Measurements from ENCODE around the gene INTS6. TPM values are rescaled to one million over a fixed set of nuclear protein-coding genes. Genes with fewer than 3 reads are reported as not detected.

The INTS6 gene
- total RNA-seq = 62.0 TPM
- 10 to 100 TPM; 19.3 to 24.9 (median 20.9) TPM for polyA plus RNA-seq

DNA sequence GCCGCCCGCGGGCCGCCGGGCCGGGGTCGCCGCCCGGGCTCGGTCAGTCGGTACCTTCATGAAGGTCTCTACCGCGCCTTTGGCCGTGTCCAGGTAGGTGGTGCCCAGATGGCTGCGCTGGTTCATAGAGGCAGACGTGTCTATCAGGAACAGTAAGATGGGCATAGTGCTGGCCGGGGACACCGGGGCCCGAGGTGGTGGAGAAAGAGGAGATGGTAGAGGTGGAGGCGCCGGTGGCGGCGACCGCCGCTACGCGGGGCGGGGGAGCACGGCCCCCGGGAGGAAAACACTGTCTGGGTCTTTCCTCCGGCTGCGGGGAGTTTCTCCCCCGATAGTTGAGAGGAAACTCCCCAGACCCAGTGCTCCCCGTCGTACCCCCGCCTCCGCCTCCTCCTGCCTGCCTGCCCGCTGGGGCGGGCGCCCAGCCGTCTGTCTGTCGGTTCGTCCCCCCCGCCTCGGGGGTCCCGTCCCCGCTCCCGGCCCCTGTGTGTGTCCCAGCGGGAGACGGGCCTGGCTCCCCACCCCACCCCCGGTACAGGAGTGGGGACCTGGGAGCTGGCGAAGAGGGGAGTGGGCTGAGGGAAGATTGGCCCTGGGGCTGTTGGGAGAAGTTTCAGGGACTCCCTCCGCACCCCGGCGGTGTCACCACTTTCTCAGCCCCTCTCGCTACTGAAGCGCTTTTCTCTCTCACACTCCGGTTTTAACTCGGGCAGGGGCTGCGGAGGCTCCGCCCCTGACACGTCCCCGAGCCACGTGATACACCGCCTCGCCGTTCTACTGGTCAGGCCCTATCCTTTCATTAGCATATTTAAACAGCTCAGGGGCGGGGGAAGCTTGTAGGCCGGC, at the start of gene INTS6:
INTS6 (minus strand) TSS at position 676 of the 846 bp plus-strand sequence; CDS start at position 165, 511 bp downstream.
- Histone ChIP-seq H3K36me3 (ENCODE audit: control insufficient read depth, insufficient read depth, low read length) (peaks cover 21% of the 10 kb centered on the region), H3K4me1 (ENCODE audit: control insufficient read depth, insufficient read depth, low read length, poor library complexity, severe bottlenecking) (peaks cover 50% of the 10 kb centered on the region), H3K4me3 (ENCODE audit: low read depth, low read length) (peak within 1 kb of the TSS; percentile 98), H3K27ac (ENCODE audit: insufficient read depth, low read length, poor library complexity, severe bottlenecking) (peak within 1 kb of the TSS; percentile 97), H3K27me3 (ENCODE audit: control insufficient read depth, insufficient read depth, low read length) (no peaks in the 10 kb centered on the region), H3K9me3 (ENCODE audit: control insufficient read depth in 2 of 2, low read length in 2 of 2) (no peaks in the 10 kb centered on the region)
- peaks cover 0 to 1% (median 0%) of the 10 kb centered on the region in 7 donors for H3K9me3 Mint-ChIP-seq
- peaks cover 6% of the 10 kb centered on the region for H3K27me3 Mint-ChIP-seq
- H3K27ac Mint-ChIP-seq = peak within 1 kb of the TSS; percentile 92 to 99 (median 98)
- peak; percentile 86 to 88 for ATAC-seq (ENCODE audit: low read depth in 2 of 2)
- DNase-seq = peak; percentile 99 to 100 (median 99)
- H3K36me3 Mint-ChIP-seq = peaks cover 17% of the 10 kb centered on the region
- peak within 1 kb of the TSS; percentile 89 to 99 (median 96) for H3K4me3 Mint-ChIP-seq
- peaks cover 29 to 65% (median 45%) of the 10 kb centered on the region in 4 donors for H3K4me1 Mint-ChIP-seq

DNA sequence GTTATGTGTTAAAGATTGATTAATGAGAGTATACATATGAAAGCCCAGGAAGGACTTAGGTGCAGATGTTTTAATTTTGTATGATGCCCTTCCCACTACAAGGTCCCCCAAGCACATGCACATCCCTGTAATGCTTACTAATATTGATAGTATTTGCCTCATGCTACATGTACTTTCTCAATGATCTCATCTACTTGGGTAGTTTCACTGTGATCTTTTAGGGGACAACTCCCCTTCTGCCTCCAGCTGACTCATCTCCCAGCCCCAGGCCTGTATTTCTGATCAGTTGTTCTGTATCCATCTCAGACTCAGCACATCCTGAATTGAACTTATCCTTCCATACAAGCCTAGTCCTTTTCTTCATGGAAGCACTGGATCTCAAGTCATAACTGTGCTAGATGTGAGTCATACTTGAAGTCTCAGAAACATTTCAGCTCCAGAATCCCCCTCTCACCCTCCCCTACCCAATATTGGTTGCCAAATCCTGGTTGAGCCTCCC, 49.4 kb upstream of the INTS6 start:
- H3K27ac ChIP-seq (ENCODE audit: insufficient read depth, low read length, poor library complexity, severe bottlenecking) = no peak overlapping the region
- Mint-ChIP-seq H3K9me3 (peaks cover 0 to 2% (median 0%) of the 10 kb centered on the region in 7 donors), H3K27me3 (peaks cover 14% of the 10 kb centered on the region), H3K27ac (peak overlapping the region in 1 of 3 donors; percentile 27), H3K4me3 (no peak overlapping the region), H3K36me3 (no peaks in the 10 kb centered on the region), H3K4me1 (peaks cover 0 to 4% (median 0%) of the 10 kb centered on the region in 4 donors)
- no peaks in the 10 kb centered on the region for H3K9me3 ChIP-seq (ENCODE audit: control insufficient read depth in 2 of 2, low read length in 2 of 2)
- no peak for ATAC-seq (ENCODE audit: low read depth in 2 of 2)
- peaks cover 4% of the 10 kb centered on the region for H3K27me3 ChIP-seq (ENCODE audit: control insufficient read depth, insufficient read depth, low read length)
- H3K4me3 ChIP-seq (ENCODE audit: low read depth, low read length) = no peak overlapping the region
- no peaks in the 10 kb centered on the region for H3K36me3 ChIP-seq (ENCODE audit: control insufficient read depth, insufficient read depth, low read length)
- no peaks in the 10 kb centered on the region for H3K4me1 ChIP-seq (ENCODE audit: control insufficient read depth, insufficient read depth, low read length, poor library complexity, severe bottlenecking)
- peak in 1 of 3 donors; percentile 39 for DNase-seq

DNA sequence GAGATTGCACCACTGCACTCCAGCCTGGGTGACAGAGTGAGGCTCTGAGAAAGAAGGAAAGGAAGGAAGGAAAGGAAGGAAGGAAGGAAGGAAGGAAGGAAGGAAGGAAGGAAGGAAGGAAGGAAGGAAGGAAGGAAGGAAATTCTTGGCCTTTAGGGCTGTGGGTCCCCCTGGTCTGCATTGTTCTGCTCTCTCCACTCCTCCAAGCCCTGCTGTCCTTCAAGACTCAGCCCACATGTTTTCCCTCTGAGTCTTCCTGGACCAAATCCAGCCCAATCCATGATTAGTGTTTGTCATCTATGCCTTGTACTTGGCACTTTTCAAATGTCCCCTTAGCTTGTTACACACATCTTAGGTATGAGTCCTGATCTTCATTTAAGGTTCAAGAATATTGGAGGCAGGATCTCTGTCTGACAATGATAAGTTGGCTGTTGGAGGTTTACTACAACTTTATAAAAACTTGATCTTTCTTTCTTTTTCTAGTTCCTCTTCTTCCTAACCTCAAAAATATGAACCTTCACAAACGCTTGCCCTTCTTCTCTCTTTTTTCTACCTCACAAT, 48.8 kb upstream of the INTS6 start:
- Histone ChIP-seq H3K9me3 (ENCODE audit: control insufficient read depth in 2 of 2, low read length in 2 of 2) (no peaks in the 10 kb centered on the region), H3K4me1 (ENCODE audit: control insufficient read depth, insufficient read depth, low read length, poor library complexity, severe bottlenecking) (no peaks in the 10 kb centered on the region), H3K4me3 (ENCODE audit: low read depth, low read length) (no peak overlapping the region), H3K27ac (ENCODE audit: insufficient read depth, low read length, poor library complexity, severe bottlenecking) (no peak overlapping the region), H3K27me3 (ENCODE audit: control insufficient read depth, insufficient read depth, low read length) (peaks cover 8% of the 10 kb centered on the region), H3K36me3 (ENCODE audit: control insufficient read depth, insufficient read depth, low read length) (no peaks in the 10 kb centered on the region)
- Mint-ChIP-seq H3K4me3 (no peak overlapping the region), H3K27ac (no peak overlapping the region), H3K27me3 (peaks cover 19% of the 10 kb centered on the region), H3K9me3 (peaks cover 0 to 3% (median 0%) of the 10 kb centered on the region in 7 donors), H3K36me3 (no peaks in the 10 kb centered on the region), H3K4me1 (peaks cover 0 to 4% (median 0%) of the 10 kb centered on the region in 4 donors)
- ATAC-seq (ENCODE audit: low read depth in 2 of 2) (no peak), DNase-seq (no peak)

DNA sequence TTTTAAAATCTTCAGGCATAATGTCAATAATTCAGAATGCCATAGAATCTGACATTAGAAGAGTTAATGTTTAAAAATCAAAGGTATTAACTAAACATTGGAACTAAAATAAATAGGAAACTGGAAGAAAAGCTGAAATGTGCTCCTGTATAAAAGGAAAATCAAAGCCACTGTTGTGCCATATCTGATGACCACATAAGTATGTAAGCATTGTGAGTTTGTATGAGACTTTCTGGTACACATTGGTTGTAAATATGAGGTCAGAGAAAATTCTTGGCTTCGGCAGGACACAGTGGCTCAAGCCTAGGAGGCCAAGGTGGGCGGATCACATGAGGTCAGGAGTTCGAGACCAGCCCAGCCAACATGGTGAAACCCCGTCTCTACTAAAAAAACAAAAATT, 48.3 kb upstream of the INTS6 start:
- DNase-seq = no peak
- Mint-ChIP-seq H3K36me3 (no peaks in the 10 kb centered on the region), H3K4me3 (no peak overlapping the region)

DNA sequence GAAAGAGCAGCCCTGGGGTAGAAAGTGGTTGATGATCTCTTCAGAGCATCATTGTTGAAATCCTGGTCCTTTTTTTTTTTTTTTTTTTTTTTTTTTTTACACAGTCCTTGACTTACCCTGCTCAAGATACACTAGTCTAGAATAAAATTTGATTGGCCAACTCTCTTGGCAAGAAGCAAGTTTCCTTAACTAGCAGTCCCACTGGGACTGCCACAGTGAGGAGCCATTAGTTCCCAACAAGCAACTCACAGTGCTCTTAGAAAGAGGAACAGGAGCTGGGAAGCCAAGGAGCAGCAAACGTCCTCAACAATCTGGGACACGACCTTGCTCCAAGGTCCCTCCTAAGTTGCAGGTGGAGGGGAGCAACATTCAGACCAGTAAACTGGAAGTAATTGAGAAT, 47.9 kb upstream of the INTS6 start:
- DNase-seq (no peak), ATAC-seq (ENCODE audit: low read depth in 2 of 2) (no peak)
- Histone ChIP-seq H3K9me3 (ENCODE audit: control insufficient read depth in 2 of 2, low read length in 2 of 2) (no peaks in the 10 kb centered on the region), H3K27ac (ENCODE audit: insufficient read depth, low read length, poor library complexity, severe bottlenecking) (no peak overlapping the region), H3K36me3 (ENCODE audit: control insufficient read depth, insufficient read depth, low read length) (no peaks in the 10 kb centered on the region), H3K27me3 (ENCODE audit: control insufficient read depth, insufficient read depth, low read length) (peaks cover 8% of the 10 kb centered on the region), H3K4me3 (ENCODE audit: low read depth, low read length) (no peak overlapping the region), H3K4me1 (ENCODE audit: control insufficient read depth, insufficient read depth, low read length, poor library complexity, severe bottlenecking) (no peaks in the 10 kb centered on the region)
- H3K27me3 Mint-ChIP-seq = peaks cover 29% of the 10 kb centered on the region
- H3K4me3 Mint-ChIP-seq = no peak overlapping the region
- H3K4me1 Mint-ChIP-seq = peaks cover 0 to 4% (median 0%) of the 10 kb centered on the region in 4 donors
- H3K36me3 Mint-ChIP-seq = no peaks in the 10 kb centered on the region
- peaks cover 0 to 5% (median 0%) of the 10 kb centered on the region in 7 donors for H3K9me3 Mint-ChIP-seq
- H3K27ac Mint-ChIP-seq = no peak overlapping the region

More for the DNA sequence above, 48.3 kb upstream of the INTS6 start:
- no peak overlapping the region for H3K27ac Mint-ChIP-seq
- peaks cover 25% of the 10 kb centered on the region for H3K27me3 Mint-ChIP-seq
- Histone ChIP-seq H3K4me3 (ENCODE audit: low read depth, low read length) (no peak overlapping the region), H3K36me3 (ENCODE audit: control insufficient read depth, insufficient read depth, low read length) (no peaks in the 10 kb centered on the region), H3K27ac (ENCODE audit: insufficient read depth, low read length, poor library complexity, severe bottlenecking) (no peak overlapping the region), H3K9me3 (ENCODE audit: control insufficient read depth in 2 of 2, low read length in 2 of 2) (no peaks in the 10 kb centered on the region), H3K4me1 (ENCODE audit: control insufficient read depth, insufficient read depth, low read length, poor library complexity, severe bottlenecking) (no peaks in the 10 kb centered on the region), H3K27me3 (ENCODE audit: control insufficient read depth, insufficient read depth, low read length) (peaks cover 8% of the 10 kb centered on the region)
- peaks cover 0 to 4% (median 0%) of the 10 kb centered on the region in 4 donors for H3K4me1 Mint-ChIP-seq
- no peak for ATAC-seq (ENCODE audit: low read depth in 2 of 2)
- peaks cover 0 to 3% (median 0%) of the 10 kb centered on the region in 7 donors for H3K9me3 Mint-ChIP-seq

DNA sequence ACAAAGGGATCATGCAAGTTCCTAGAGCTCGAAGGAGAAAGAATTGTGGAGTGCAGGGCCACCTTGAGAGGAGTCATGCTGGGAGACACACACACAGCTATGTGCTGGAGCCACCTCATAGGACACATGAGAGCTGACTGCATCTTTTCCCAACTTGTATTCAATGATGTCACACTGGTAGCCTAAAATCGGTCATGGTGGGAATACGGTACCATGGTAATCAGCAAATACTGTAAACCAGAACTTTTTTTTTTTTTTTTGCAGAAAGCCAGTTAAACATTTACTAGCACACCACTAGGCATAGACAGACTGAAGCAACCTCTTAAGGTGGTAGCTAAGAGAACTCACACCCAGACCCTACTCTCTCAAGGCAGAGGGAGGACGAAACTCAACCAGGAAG, 47.0 kb upstream of the INTS6 start:
- Histone ChIP-seq H3K36me3 (ENCODE audit: control insufficient read depth, insufficient read depth, low read length) (no peaks in the 10 kb centered on the region), H3K4me1 (ENCODE audit: control insufficient read depth, insufficient read depth, low read length, poor library complexity, severe bottlenecking) (no peaks in the 10 kb centered on the region), H3K9me3 (ENCODE audit: control insufficient read depth in 2 of 2, low read length in 2 of 2) (no peaks in the 10 kb centered on the region), H3K4me3 (ENCODE audit: low read depth, low read length) (no peak overlapping the region), H3K27me3 (ENCODE audit: control insufficient read depth, insufficient read depth, low read length) (peaks cover 8% of the 10 kb centered on the region), H3K27ac (ENCODE audit: insufficient read depth, low read length, poor library complexity, severe bottlenecking) (no peak overlapping the region)
- ATAC-seq (ENCODE audit: low read depth in 2 of 2) = no peak
- H3K27me3 Mint-ChIP-seq = peaks cover 37% of the 10 kb centered on the region
- no peak for DNase-seq
- peaks cover 0 to 4% (median 0%) of the 10 kb centered on the region in 4 donors for H3K4me1 Mint-ChIP-seq
- H3K4me3 Mint-ChIP-seq = no peak overlapping the region
- H3K9me3 Mint-ChIP-seq = peaks cover 0 to 5% (median 0%) of the 10 kb centered on the region in 7 donors
- H3K36me3 Mint-ChIP-seq = no peaks in the 10 kb centered on the region
- no peak overlapping the region for H3K27ac Mint-ChIP-seq

- no peak overlapping the region for H3K27ac ChIP-seq (ENCODE audit: insufficient read depth, low read length, poor library complexity, severe bottlenecking)
- H3K27ac Mint-ChIP-seq = no peak overlapping the region
- H3K4me1 ChIP-seq (ENCODE audit: control insufficient read depth, insufficient read depth, low read length, poor library complexity, severe bottlenecking) = no peaks in the 10 kb centered on the region
- no peaks in the 10 kb centered on the region for H3K36me3 Mint-ChIP-seq
- H3K9me3 Mint-ChIP-seq = peaks cover 0 to 3% (median 0%) of the 10 kb centered on the region in 7 donors
- no peak for DNase-seq
- H3K9me3 ChIP-seq (ENCODE audit: control insufficient read depth in 2 of 2, low read length in 2 of 2) = no peaks in the 10 kb centered on the region
- H3K27me3 Mint-ChIP-seq = peaks cover 61% of the 10 kb centered on the region
- no peak overlapping the region for H3K4me3 Mint-ChIP-seq
- no peaks in the 10 kb centered on the region for H3K4me1 Mint-ChIP-seq
- no peak for ATAC-seq (ENCODE audit: low read depth in 2 of 2)
- no peaks in the 10 kb centered on the region for H3K36me3 ChIP-seq (ENCODE audit: control insufficient read depth, insufficient read depth, low read length)
- peaks cover 8% of the 10 kb centered on the region for H3K27me3 ChIP-seq (ENCODE audit: control insufficient read depth, insufficient read depth, low read length)
- H3K4me3 ChIP-seq (ENCODE audit: low read depth, low read length) = no peak overlapping the region
These were observed 42.5 kb upstream of the INTS6 start for GRCh38 chr13:51495316-51495715.

All from CD4-positive, CD25-positive, alpha-beta regulatory T cell (primary cell).